Transverse colon (tissue), 4 donors: Measurements from ENCODE around the gene LGALS1. TPM values are rescaled to one million over a fixed set of nuclear protein-coding genes. Genes with fewer than 3 reads are reported as not detected.
"Not testable (repeated sequence)": the region's sequence is repeated elsewhere in the genome, so short reads cannot be mapped to it uniquely, and the experiment has no call there.

Source experiments
- DNase-seq: peaks from one replicate; pipeline ENCODE4 v3.0.0-alpha.2; 2019
- H3K27ac ChIP-seq, 4 donors: fragments of 200-600 bp; sonication (generic); 2 replicates each; pipeline ENCODE4 v1.5.1; 2016 to 2018; ENCODE audit warnings: inconsistent platforms in 4 of 4
- H3K27me3 ChIP-seq: fragments of 200-600 bp; sonication (generic); 2 replicates; pipeline ENCODE4 v1.5.1; 2017; ENCODE audit warnings: inconsistent platforms
- H3K36me3 ChIP-seq, 4 donors: fragments of 200-600 bp; sonication (generic); 2 replicates each; pipeline ENCODE4 v1.5.1; 2017 to 2019; ENCODE audit warnings: inconsistent platforms in 4 of 4
- H3K4me1 ChIP-seq, 4 donors: fragments of 200-600 bp; sonication (generic); 2 replicates each; pipeline ENCODE4 v1.5.1; 2017 to 2020; ENCODE audit warnings: inconsistent platforms in 4 of 4
- H3K4me3 ChIP-seq, 4 donors: fragments of 200-600 bp; sonication (generic); 1 replicate in 1 of 4; 2 replicates in 3 of 4; pipeline versions ENCODE4 v1.5.1 to v1.6.1; 2017 to 2019; ENCODE audit warnings: inconsistent platforms in 4 of 4
- H3K9me3 ChIP-seq, 2 donors: fragments of 200-600 bp; sonication (generic); 2 replicates each; pipeline ENCODE4 v1.5.1; 2017 to 2019; ENCODE audit warnings: inconsistent platforms in 2 of 2
- EP300 ChIP-seq: sonication (generic); formaldehyde crosslinking; IDR thresholded peaks from one replicate; pipeline ENCODE4 v1.6.1; 2017; ENCODE audit warnings: antibody characterized with exemption, low read depth
- POLR2A ChIP-seq: fragments of 450-650 bp; IDR thresholded peaks from one replicate; pipeline ENCODE4 v1.6.1; 2016; ENCODE audit warnings: antibody characterized with exemption, mild to moderate bottlenecking, moderate library complexity
- POLR2AphosphoS5 ChIP-seq, 3 donors: sonication (generic); formaldehyde crosslinking; IDR thresholded peaks; one replicate each; pipeline ENCODE4 v1.6.1; 2016; ENCODE audit warnings: antibody characterized with exemption in 3 of 3
- WGBS, 2 donors: methylation state at CpG; one replicate each; pipeline ENCODE4 v1.1.5; 2018; ENCODE audit warnings: low coverage in 1 of 2; 5-methylcytosine and 5-hydroxymethylcytosine counted together
- in situ Hi-C, 4 donors: fragments of 200-750 bp; cut with MboI; loops; one replicate each; pipeline versions ENCODE4 v1.15.0 to v1.15.1; 2017; ENCODE audit warnings: low sequenced_read_pairs in 3 of 4, low pct_ligation_motif_present in 1 of 4, low pct_unique_long_range_greater_than_20kb in 1 of 4
- intact Hi-C: fragments of 100-400 bp; cut with DNase I; formaldehyde crosslinking; loops from one replicate; pipeline ENCODE4 v1.15.1; 2023; ENCODE audit warnings: low total_unique reads
- total RNA-seq, 4 donors: library from RNA; depleted of rRNA; stranded (reverse); fragments of >200 nt; gene quantifications; one replicate each; pipeline ENCODE4 v1.1.0, GENCODE V29; 2016
- TF ChIP-seq, protein P1 (sequence below), 5 experiments: fragments of 200-600 bp in 3 of 5; fragments of 450-650 bp in 2 of 5; sonication (generic) in 3 of 5; IDR thresholded peaks; 1 replicate in 2 of 5; 2 replicates in 3 of 5; pipeline ENCODE4 v1.5.1; 2016 to 2017; ENCODE audit warnings: antibody characterized with exemption in 5 of 5, inconsistent platforms in 3 of 5, mild to moderate bottlenecking in 2 of 5, moderate library complexity in 1 of 5

Gene LGALS1
- total RNA-seq, 4 donors from 2014 or later = 196 to 558 (median 224) TPM

DNA sequence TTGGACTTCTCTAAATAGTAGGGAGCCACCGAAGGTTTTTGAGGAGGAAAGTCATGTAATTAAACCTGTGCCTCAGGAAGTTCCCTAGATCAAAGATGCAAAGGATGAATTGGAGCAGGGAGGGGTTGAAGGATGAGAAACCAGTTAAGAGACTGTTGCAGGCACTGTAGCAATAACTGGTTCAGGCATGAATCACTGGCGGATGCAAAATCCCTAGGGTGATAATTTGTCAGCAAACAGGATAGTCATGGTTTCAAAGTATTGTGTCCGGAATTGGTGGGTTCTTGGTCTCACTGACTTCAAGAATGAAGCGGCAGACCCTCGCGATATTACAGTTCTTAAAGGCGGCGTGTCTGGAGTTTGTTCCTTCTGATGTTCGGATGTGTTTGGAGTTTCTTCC lies 41.3 kb downstream of the LGALS1 start:
- in situ Hi-C loops (no loop called here), intact Hi-C loops (no loop called here)
- TF ChIP-seq EP300 = no peak
- TF ChIP-seq, protein P1, sequence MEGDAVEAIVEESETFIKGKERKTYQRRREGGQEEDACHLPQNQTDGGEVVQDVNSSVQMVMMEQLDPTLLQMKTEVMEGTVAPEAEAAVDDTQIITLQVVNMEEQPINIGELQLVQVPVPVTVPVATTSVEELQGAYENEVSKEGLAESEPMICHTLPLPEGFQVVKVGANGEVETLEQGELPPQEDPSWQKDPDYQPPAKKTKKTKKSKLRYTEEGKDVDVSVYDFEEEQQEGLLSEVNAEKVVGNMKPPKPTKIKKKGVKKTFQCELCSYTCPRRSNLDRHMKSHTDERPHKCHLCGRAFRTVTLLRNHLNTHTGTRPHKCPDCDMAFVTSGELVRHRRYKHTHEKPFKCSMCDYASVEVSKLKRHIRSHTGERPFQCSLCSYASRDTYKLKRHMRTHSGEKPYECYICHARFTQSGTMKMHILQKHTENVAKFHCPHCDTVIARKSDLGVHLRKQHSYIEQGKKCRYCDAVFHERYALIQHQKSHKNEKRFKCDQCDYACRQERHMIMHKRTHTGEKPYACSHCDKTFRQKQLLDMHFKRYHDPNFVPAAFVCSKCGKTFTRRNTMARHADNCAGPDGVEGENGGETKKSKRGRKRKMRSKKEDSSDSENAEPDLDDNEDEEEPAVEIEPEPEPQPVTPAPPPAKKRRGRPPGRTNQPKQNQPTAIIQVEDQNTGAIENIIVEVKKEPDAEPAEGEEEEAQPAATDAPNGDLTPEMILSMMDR (IDR thresholded peaks at IDR 0.05) = no peak
- no peak for TF ChIP-seq POLR2A
- TF ChIP-seq POLR2AphosphoS5 (IDR thresholded peaks at IDR 0.05) = no peak

DNA sequence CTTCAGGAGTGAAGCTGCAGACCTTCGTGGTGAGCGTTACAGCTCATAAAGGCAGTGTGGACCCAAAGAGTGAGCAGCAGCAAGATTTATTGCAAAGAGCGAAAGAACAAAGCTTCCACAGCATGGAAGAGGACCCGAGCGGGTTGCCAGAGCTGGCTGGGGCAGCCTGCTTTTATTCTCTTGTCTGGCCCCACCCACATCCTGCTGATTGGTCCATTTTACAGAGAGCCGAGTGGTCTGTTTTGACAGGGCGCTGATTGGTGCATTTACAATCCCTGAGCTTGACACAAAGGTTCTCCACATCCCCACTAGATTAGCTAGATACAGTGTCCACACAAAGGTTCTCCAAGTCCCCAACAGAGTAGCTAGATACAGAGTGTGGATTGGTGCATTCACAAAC lies 41.8 kb downstream of the LGALS1 start:
- in situ Hi-C loops, DNase-seq, intact Hi-C loops, H3K27ac ChIP-seq, H3K9me3 ChIP-seq, H3K36me3 ChIP-seq, H3K27me3 ChIP-seq, H3K4me1 ChIP-seq, H3K4me3 ChIP-seq: not testable (repeated sequence)
- 80 to 91% methylated on average over 4 to 7 of the region's 7 CpGs for WGBS, 2 donors

More for the DNA sequence above, 41.3 kb downstream of the LGALS1 start:
- DNase-seq = no peak
- Histone ChIP-seq H3K4me1 (no peaks in the 10 kb centered on the region), H3K36me3 (no peaks in the 10 kb centered on the region), H3K9me3 (no peaks in the 10 kb centered on the region), H3K27ac (no peak overlapping the region), H3K4me3 (no peak overlapping the region), H3K27me3 (no peaks in the 10 kb centered on the region)
- 80 to 96% methylated on average over 1 to 9 of the region's 9 CpGs for WGBS, 2 donors

DNA sequence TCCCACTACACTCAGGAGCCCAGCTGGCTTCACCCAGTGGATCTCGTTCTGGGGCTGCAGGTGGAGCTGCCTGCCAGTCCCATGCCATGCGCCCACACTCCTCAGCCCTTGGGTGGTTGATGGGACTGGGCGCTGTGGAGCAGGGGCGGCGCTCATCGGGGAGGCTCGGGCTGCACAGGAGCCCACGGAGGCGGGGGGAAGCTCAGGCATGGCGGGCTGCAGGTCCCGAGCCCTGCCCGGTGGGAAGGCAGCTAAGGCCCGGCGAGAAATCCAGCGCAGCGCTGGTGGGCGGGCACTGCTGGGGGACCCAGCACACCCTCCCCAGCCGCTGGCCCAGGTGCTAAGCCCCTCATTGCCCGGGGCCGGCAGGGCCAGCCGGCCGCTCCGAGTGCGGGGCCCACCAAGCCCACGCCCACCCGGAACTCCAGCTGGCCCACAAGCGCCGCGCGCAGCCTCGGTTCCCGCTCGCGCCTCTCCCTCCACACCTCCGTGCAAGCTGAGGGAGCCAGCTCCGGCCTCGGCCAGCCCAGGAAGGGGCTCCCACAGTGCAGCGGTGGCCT lies 42.4 kb downstream of the LGALS1 start:
- 97% methylated on average over 24 of the region's 38 CpGs; no CpG with 5 or more reads in 1 of the 2 donors for WGBS, 2 donors

DNA sequence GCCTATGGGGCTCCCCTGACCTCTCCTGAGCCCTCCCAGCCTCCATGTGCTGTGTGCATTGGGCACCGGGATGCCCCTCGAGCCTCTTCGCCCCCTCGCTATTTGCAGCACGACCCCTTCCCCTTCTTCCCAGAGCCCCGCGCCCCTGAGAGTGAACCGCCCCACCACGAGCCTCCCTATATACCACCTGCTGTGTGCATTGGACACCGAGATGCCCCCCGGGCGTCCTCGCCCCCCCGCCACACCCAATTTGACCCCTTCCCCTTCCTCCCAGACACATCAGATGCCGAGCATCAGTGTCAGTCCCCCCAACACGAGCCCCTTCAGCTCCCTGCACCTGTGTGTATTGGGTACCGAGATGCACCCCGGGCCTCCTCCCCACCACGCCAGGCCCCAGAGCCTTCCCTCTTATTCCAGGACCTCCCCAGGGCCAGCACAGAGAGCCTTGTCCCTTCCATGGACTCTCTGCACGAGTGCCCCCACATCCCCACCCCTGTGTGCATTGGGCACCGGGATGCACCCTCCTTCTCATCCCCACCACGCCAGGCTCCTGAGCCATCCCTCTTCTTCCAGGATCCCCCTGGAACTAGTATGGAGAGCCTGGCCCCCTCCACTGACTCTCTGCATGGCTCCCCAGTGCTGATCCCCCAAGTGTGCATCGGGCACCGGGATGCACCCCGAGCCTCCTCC lies 50.3 kb downstream of the LGALS1 start:
- Histone ChIP-seq H3K27ac (no peak overlapping the region), H3K27me3 (no peaks in the 10 kb centered on the region), H3K9me3 (no peaks in the 10 kb centered on the region), H3K36me3 (no peaks in the 10 kb centered on the region), H3K4me1 (peaks cover 0 to 16% (median 8%) of the 10 kb centered on the region in 4 donors), H3K4me3 (no peak overlapping the region)
- DNase-seq = no peak
- 88 to 94% methylated on average over 3 to 25 of the region's 25 CpGs for WGBS, 2 donors
- in situ Hi-C loops = no loop called here
- TF ChIP-seq, protein P1 (IDR thresholded peaks at IDR 0.05) = no peak
- no peak for TF ChIP-seq POLR2AphosphoS5 (IDR thresholded peaks at IDR 0.05)
- no peak for TF ChIP-seq POLR2A
- no peak for TF ChIP-seq EP300
- intact Hi-C loops = no loop called here

More for the DNA sequence above, 42.4 kb downstream of the LGALS1 start:
- H3K4me3 ChIP-seq, DNase-seq, intact Hi-C loops, in situ Hi-C loops, H3K9me3 ChIP-seq, H3K4me1 ChIP-seq, H3K27me3 ChIP-seq, H3K36me3 ChIP-seq, H3K27ac ChIP-seq: not testable (repeated sequence)

DNA sequence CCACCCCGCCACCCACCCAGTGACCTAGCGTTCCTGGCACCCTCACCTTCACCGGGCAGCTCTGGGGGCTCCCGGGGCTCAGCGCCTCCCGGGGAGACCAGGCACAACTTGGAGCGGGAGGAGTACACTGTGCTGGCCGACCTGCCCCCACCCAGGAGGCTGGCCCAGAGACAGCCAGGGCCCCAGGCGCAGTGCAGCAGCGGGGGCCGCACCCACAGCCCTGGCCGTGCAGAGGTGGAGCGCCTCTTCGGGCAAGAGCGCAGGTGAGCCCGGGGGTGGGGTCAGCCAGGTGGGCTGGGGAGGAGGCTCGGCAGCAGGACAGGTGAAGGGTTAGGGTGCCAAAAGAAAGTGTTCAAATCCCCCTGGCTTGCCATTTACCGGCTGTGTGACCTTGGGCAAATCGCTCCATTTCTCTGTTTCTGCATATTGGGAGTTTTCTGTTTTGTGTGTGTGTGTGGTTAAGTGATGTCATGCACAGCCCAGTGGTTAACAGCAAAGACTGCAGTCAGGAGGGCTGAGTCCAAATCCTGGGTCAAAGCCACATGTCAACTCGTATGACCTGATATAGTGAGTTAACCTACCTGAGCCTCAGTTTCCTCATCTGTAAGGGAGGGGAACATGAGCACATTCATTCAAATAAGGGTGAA lies 50.9 kb downstream of the LGALS1 start:
- in situ Hi-C loops (no loop called here), intact Hi-C loops (no loop called here)
- H3K36me3 ChIP-seq = no peaks in the 10 kb centered on the region
- H3K27me3 ChIP-seq = no peaks in the 10 kb centered on the region
- TF ChIP-seq, protein P1 (IDR thresholded peaks at IDR 0.05) = peak in 1 of 5 experiments; percentile 27
- TF ChIP-seq POLR2AphosphoS5 (IDR thresholded peaks at IDR 0.05) = no peak
- H3K27ac ChIP-seq = no peak overlapping the region
- no peak overlapping the region for H3K4me3 ChIP-seq
- no peaks in the 10 kb centered on the region for H3K9me3 ChIP-seq
- H3K4me1 ChIP-seq = peaks cover 0 to 23% (median 13%) of the 10 kb centered on the region in 4 donors
- DNase-seq = no peak
- WGBS, 2 donors = 80 to 88% methylated on average over 1 to 20 of the region's 20 CpGs
